B cell (primary cell): ENCODE results near the gene MAJIN. TPM values are rescaled to one million over a fixed set of nuclear protein-coding genes. Genes with fewer than 3 reads are reported as not detected.

Experiments
- ATAC-seq: fragments of 200-7000 bp; cut with Tn5 transposase; one replicate; pipeline ENCODE4 v1.10.0; 2021; ENCODE audit warnings: low read depth, mild to moderate bottlenecking, moderate number of reproducible peaks, moderate library complexity
- CTCF ChIA-PET: fragments of 350-600 bp; sonication (Branson Sonifier 250); formaldehyde crosslinking; loops from one replicate; lab custom pipeline; 2021; ENCODE audit warnings: antibody characterized with exemption, inconsistent platforms; lab: Charles Lee
- POLR2A ChIA-PET: fragments of 350-600 bp; sonication (Branson Sonifier 250); formaldehyde crosslinking; loops from one replicate; lab custom pipeline; 2021; ENCODE audit warnings: antibody characterized with exemption; lab: Charles Lee
- DNase-seq: peaks from one replicate; pipeline ENCODE4 v3.0.0; 2013
- H2AFZ ChIP-seq: 2 replicates; pipeline ENCODE4 v1.6.1; 2012; ENCODE audit warnings: mild to moderate bottlenecking, low read depth, low read length; ENCODE audit not compliant: insufficient read depth, poor library complexity, severe bottlenecking
- H3K27ac ChIP-seq, 2 donors: 1 replicate in 1 of 2; 2 replicates in 1 of 2; pipeline ENCODE4 v1.5.1; 2012 to 2013; ENCODE audit warnings: low read length in 2 of 2, mild to moderate bottlenecking in 2 of 2, moderate library complexity in 1 of 2
- H3K27me3 ChIP-seq, 4 experiments: fragments of 200-600 bp in 1 of 4; sonication (generic) in 1 of 4; replicated peaks in 1 of 4; 1 replicate in 2 of 4; 2 replicates in 2 of 4; pipeline versions ENCODE4 v1.6.1 to v1.7.0; 2013 to 2016; ENCODE audit warnings: low read length in 3 of 4, mild to moderate bottlenecking in 2 of 4, mixed read lengths in 1 of 4, moderate library complexity in 1 of 4; ENCODE audit not compliant: insufficient read depth in 4 of 4, control insufficient read depth in 3 of 4; ENCODE audit errors: control extremely low read depth in 1 of 4
- H3K36me3 ChIP-seq, 2 experiments: replicated peaks in 1 of 2; 1 replicate in 1 of 2; 2 replicates in 1 of 2; pipeline versions ENCODE4 v1.6.1 to v1.7.1; 2013; ENCODE audit warnings: low read length in 1 of 2; ENCODE audit not compliant: insufficient read depth in 2 of 2, control insufficient read depth in 1 of 2; ENCODE audit errors: control extremely low read depth in 1 of 2, extremely low read depth in 1 of 2
- H3K4me1 ChIP-seq, 2 donors: fragments of 200-600 bp in 1 of 2; sonication (generic) in 1 of 2; 1 replicate in 1 of 2; 2 replicates in 1 of 2; pipeline versions ENCODE4 v1.5.1 to v1.6.1; 2013 to 2017; ENCODE audit warnings: low read length in 2 of 2; ENCODE audit not compliant: control insufficient read depth in 2 of 2, insufficient read depth in 2 of 2
- H3K4me2 ChIP-seq: replicated peaks from 2 replicates; pipeline ENCODE3; 2012; ENCODE audit warnings: mild to moderate bottlenecking, low read depth, low read length; ENCODE audit not compliant: poor library complexity, severe bottlenecking
- H3K4me3 ChIP-seq, 5 experiments: fragments of 200-600 bp in 1 of 5; sonication (generic) in 1 of 5; 1 replicate in 3 of 5; 2 replicates in 2 of 5; pipeline versions ENCODE4 v1.5.1 to v1.7.0; 2011 to 2016; ENCODE audit warnings: low read length in 4 of 5, mild to moderate bottlenecking in 4 of 5, low read depth in 2 of 5, control low read depth in 1 of 5, moderate library complexity in 1 of 5; ENCODE audit not compliant: insufficient read depth in 1 of 5; ENCODE audit errors: control extremely low read depth in 1 of 5, extremely low read depth in 1 of 5
- H3K79me2 ChIP-seq: fragments of 200-600 bp; sonication (generic); one replicate; pipeline ENCODE4 v1.6.0; 2016; ENCODE audit warnings: low read length; ENCODE audit not compliant: control insufficient read depth, insufficient read depth
- H3K9ac ChIP-seq: fragments of 200-600 bp; sonication (generic); 2 replicates; pipeline ENCODE4 v1.6.1; 2017; ENCODE audit warnings: mild to moderate bottlenecking, low read length, moderate library complexity
- H3K9me3 ChIP-seq, 3 donors: one replicate each; pipeline versions ENCODE4 v1.6.1 to v1.7.1; 2013; ENCODE audit warnings: low read length in 2 of 3; ENCODE audit not compliant: control insufficient read depth in 2 of 3, insufficient read depth in 1 of 3; ENCODE audit errors: control extremely low read depth in 1 of 3
- H4K20me1 ChIP-seq: 2 replicates; pipeline ENCODE4 v1.6.0; 2012; ENCODE audit warnings: mild to moderate bottlenecking, low read length; ENCODE audit not compliant: insufficient read depth, control insufficient read depth, poor library complexity, severe bottlenecking
- H3K27ac Mint-ChIP-seq: one replicate; pipeline ENCODE4 v1.8.0; 2021; ENCODE audit warnings: mixed read lengths
- H3K27me3 Mint-ChIP-seq: one replicate; pipeline ENCODE4 v1.8.0; 2021; ENCODE audit warnings: mixed read lengths
- H3K4me1 Mint-ChIP-seq: one replicate; pipeline ENCODE4 v1.8.0; 2021; ENCODE audit warnings: mixed read lengths
- H3K4me3 Mint-ChIP-seq: one replicate; pipeline ENCODE4 v1.8.0; 2021; ENCODE audit warnings: mixed read lengths
- H3K9me3 Mint-ChIP-seq: one replicate; pipeline ENCODE4 v1.8.0; 2022; ENCODE audit warnings: mixed read lengths; ENCODE audit not compliant: insufficient read depth
- EZH2 ChIP-seq: IDR thresholded peaks from 2 replicates; pipeline ENCODE4 v1.6.1; 2012; ENCODE audit warnings: borderline replicate concordance, low read depth, mild to moderate bottlenecking, moderate library complexity, low read length; ENCODE audit not compliant: insufficient read depth, poor library complexity, severe bottlenecking
- WGBS: methylation state at CpG from one replicate; pipeline ENCODE4 v1.1.5; 2013; ENCODE audit warnings: missing lambda C conversion rate; ENCODE audit not compliant: insufficient coverage; 5-methylcytosine and 5-hydroxymethylcytosine counted together
- intact Hi-C: fragments of 100-400 bp; cut with micrococcal nuclease; formaldehyde crosslinking; loops from one replicate; pipeline ENCODE4 v1.10.0; 2022
- polyA plus RNA-seq: library from polyadenylated mRNA; depleted of rRNA; stranded (reverse); fragments of >200 nt; gene quantifications from 2 replicates; pipeline ENCODE4 v1.2.3, GENCODE V29; 2012
- total RNA-seq, 2 donors: library from RNA; stranded (reverse); fragments of 120-200 nt in 1 of 2; gene quantifications; 1 replicate in 1 of 2; 2 replicates in 1 of 2; pipeline versions ENCODE4 v1.2.3 to v1.2.4, GENCODE V29; 2013 to 2022
- TF ChIP-seq, protein P1 (sequence below): fragments of 200-600 bp; IDR thresholded peaks from one replicate; pipeline ENCODE4 v1.8.0; 2022; ENCODE audit warnings: antibody characterized with exemption, mild to moderate bottlenecking

MAJIN gene
- total and polyA plus RNA-seq, 2 donors (not counting 1 experiment from before 2014, with no cell fraction given) = 0.71 to 2.4 TPM

DNA sequence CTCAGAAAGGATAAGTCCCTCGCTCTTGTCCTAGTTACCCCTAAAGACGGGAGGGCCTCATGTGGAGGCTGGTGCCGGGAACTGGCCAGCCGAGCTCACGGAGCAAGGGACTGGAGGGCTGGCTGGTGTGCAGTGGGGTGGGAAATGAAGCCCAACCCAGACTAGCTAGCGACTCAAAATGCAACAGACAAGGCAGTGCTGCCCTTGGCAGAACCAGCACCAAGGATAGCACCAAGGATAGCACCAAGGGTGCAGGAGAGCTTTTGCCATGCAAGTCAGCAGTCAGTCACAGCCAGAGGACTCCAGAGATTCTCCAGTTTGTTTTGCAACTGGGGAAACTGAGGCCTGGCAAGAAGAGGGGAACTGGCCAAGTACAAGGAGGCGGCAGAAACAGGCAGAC is 31.4 kb upstream of the MAJIN start:
- H3K4me3 Mint-ChIP-seq = no peak overlapping the region
- H4K20me1 ChIP-seq = no peaks in the 10 kb centered on the region
- 94% methylated on average over 7 of the region's 7 CpGs for WGBS
- TF ChIP-seq, protein P1, sequence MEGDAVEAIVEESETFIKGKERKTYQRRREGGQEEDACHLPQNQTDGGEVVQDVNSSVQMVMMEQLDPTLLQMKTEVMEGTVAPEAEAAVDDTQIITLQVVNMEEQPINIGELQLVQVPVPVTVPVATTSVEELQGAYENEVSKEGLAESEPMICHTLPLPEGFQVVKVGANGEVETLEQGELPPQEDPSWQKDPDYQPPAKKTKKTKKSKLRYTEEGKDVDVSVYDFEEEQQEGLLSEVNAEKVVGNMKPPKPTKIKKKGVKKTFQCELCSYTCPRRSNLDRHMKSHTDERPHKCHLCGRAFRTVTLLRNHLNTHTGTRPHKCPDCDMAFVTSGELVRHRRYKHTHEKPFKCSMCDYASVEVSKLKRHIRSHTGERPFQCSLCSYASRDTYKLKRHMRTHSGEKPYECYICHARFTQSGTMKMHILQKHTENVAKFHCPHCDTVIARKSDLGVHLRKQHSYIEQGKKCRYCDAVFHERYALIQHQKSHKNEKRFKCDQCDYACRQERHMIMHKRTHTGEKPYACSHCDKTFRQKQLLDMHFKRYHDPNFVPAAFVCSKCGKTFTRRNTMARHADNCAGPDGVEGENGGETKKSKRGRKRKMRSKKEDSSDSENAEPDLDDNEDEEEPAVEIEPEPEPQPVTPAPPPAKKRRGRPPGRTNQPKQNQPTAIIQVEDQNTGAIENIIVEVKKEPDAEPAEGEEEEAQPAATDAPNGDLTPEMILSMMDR = no peak
- TF ChIP-seq EZH2 = no peak
- H3K27ac ChIP-seq = no peak overlapping the region
- POLR2A ChIA-PET = no interaction called here
- H3K9ac ChIP-seq = no peak overlapping the region
- H3K27ac Mint-ChIP-seq = no peak overlapping the region
- no peaks in the 10 kb centered on the region for H3K27me3 Mint-ChIP-seq
- no peaks in the 10 kb centered on the region for H3K36me3 ChIP-seq
- ATAC-seq (no peak), DNase-seq (no peak)
- no peak overlapping the region for H2AFZ ChIP-seq
- H3K9me3 ChIP-seq = no peaks in the 10 kb centered on the region
- peaks cover 5% of the 10 kb centered on the region for H3K4me1 Mint-ChIP-seq
- H3K79me2 ChIP-seq = no peaks in the 10 kb centered on the region
- H3K27me3 ChIP-seq = peaks cover 0 to 3% (median 0%) of the 10 kb centered on the region in 4 experiments
- H3K4me2 ChIP-seq = no peak overlapping the region
- CTCF ChIA-PET = interaction anchor here (1.2 kb wide), 1 partner anchor 10 kb away, joined by 3 read pairs; no protein-coding TSS in a partner anchor
- intact Hi-C loops = no loop called here
- no peaks in the 10 kb centered on the region for H3K4me1 ChIP-seq
- H3K4me3 ChIP-seq = no peak overlapping the region
- H3K9me3 Mint-ChIP-seq = no peaks in the 10 kb centered on the region

DNA sequence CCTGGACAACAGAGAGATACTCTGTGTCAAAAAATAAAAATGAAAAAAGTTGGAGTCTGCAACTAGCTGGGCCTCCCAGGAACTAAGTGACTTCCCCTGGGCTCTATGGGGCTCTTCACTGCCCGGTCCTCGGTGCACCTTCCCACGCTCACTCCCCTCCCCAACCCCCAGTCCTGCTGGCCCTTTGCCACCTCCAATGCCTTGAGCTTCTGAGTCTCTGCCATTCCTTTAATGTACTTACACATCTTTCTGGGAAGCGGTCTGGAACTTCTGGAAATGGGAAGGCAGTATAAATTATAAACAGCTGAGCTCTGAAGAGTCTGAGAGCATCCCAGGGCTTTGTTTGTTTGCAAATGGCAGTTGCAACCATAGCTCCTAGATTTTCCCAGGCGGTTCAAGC is 30.8 kb upstream of the MAJIN start:
- POLR2A ChIA-PET = no interaction called here
- Histone ChIP-seq H3K9me3 (no peaks in the 10 kb centered on the region), H3K27ac (no peak overlapping the region), H3K79me2 (no peaks in the 10 kb centered on the region), H3K4me2 (no peak overlapping the region), H3K36me3 (no peaks in the 10 kb centered on the region), H3K27me3 (peaks cover 0 to 3% (median 0%) of the 10 kb centered on the region in 4 experiments), H2AFZ (no peak overlapping the region), H3K4me3 (no peak overlapping the region), H4K20me1 (no peaks in the 10 kb centered on the region), H3K4me1 (no peaks in the 10 kb centered on the region), H3K9ac (no peak overlapping the region)
- CTCF ChIA-PET = interaction anchor here (1.2 to 1.5 kb wide), 2 partner anchors 10 to 156 kb away, joined by 3 to 4 read pairs; no protein-coding TSS in a partner anchor
- Mint-ChIP-seq H3K27me3 (no peaks in the 10 kb centered on the region), H3K9me3 (no peaks in the 10 kb centered on the region), H3K27ac (no peak overlapping the region), H3K4me1 (peaks cover 9% of the 10 kb centered on the region), H3K4me3 (no peak overlapping the region)
- DNase-seq (no peak), ATAC-seq (no peak)
- TF ChIP-seq EZH2 = no peak
- TF ChIP-seq, protein P1 = no peak
- 94% methylated on average over 3 of the region's 5 CpGs for WGBS
- intact Hi-C loops = no loop called here
